Stimulated activated naive B cell treated with anti-CD40 and anti-IgM and Interleukin-4, amounts not matched to agents 10 μg/mL and 1 μg/mL and 100 μg/mL, for 72 hours (primary cell): ENCODE data around the gene ZBED1.
"Not testable (repeated sequence)": the region's sequence is repeated elsewhere in the genome, so short reads cannot be mapped to it uniquely, and the experiment has no call there.

Experiments used
- ATAC-seq, 2 donors: fragments of 150-1000 bp; cut with Tn5 transposase; replicated peaks; 2 replicates each; pipeline ENCODE4 v1.10.0; 2021; ENCODE audit warnings: moderate library complexity in 1 of 2
- DNase-seq: peaks from one replicate; pipeline ENCODE4 v3.0.0; 2021
- H3K27ac Mint-ChIP-seq: one replicate; pipeline ENCODE4 v1.8.0; 2022; ENCODE audit warnings: mild to moderate bottlenecking, mixed read lengths
- H3K27me3 Mint-ChIP-seq, 2 donors: one replicate each; pipeline ENCODE4 v1.8.0; 2022; ENCODE audit warnings: mixed read lengths in 2 of 2
- H3K36me3 Mint-ChIP-seq, 2 donors: one replicate each; pipeline ENCODE4 v1.8.0; 2022; ENCODE audit warnings: mixed read lengths in 2 of 2, mild to moderate bottlenecking in 1 of 2
- H3K4me1 Mint-ChIP-seq, 2 donors: one replicate each; pipeline ENCODE4 v1.8.0; 2022; ENCODE audit warnings: mixed read lengths in 2 of 2, mild to moderate bottlenecking in 1 of 2
- H3K4me3 Mint-ChIP-seq, 2 donors: one replicate each; pipeline ENCODE4 v1.8.0; 2022; ENCODE audit warnings: mild to moderate bottlenecking in 2 of 2, mixed read lengths in 2 of 2, moderate library complexity in 1 of 2
- H3K9me3 Mint-ChIP-seq, 2 donors: one replicate each; pipeline ENCODE4 v1.8.0; 2022; ENCODE audit warnings: mixed read lengths in 2 of 2, mild to moderate bottlenecking in 1 of 2

ZBED1 gene

DNA sequence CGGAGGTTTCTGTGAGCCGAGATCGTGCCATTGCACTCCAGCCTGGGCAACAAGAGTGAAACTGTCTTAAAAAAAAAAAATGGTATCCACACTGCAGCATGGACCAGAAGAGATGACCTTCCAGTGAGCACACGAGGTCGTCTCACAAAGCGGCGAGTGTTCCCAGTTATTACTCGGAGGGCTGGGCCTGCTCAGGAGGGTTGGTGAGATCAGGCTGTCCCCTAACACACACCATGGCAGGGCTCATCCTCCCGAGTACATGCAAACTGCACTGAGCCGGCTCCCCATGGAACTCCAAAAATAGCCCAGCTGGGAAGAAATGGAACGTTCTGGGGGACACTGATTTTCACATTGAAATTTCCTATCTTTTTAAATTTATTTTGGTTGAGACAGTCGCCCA is 19.2 kb downstream of the ZBED1 start:
- not testable (repeated sequence) for H3K27me3 Mint-ChIP-seq, ATAC-seq, H3K9me3 Mint-ChIP-seq, H3K4me3 Mint-ChIP-seq, H3K27ac Mint-ChIP-seq, DNase-seq
- Mint-ChIP-seq H3K36me3 (peaks cover 21% of the 10 kb centered on the region in 2 donors), H3K4me1 (peaks cover 8 to 16% of the 10 kb centered on the region in 2 donors)

GRCh38 chrX:2479982-2480381 is 20.8 kb downstream of the ZBED1 start:
- peaks cover 11 to 25% of the 10 kb centered on the region in 2 donors for H3K4me1 Mint-ChIP-seq
- H3K36me3 Mint-ChIP-seq, result peaks cover 18 to 26% of the 10 kb centered on the region in 2 donors
- not testable (repeated sequence) for ATAC-seq, DNase-seq, H3K27me3 Mint-ChIP-seq, H3K4me3 Mint-ChIP-seq, H3K27ac Mint-ChIP-seq, H3K9me3 Mint-ChIP-seq

DNA sequence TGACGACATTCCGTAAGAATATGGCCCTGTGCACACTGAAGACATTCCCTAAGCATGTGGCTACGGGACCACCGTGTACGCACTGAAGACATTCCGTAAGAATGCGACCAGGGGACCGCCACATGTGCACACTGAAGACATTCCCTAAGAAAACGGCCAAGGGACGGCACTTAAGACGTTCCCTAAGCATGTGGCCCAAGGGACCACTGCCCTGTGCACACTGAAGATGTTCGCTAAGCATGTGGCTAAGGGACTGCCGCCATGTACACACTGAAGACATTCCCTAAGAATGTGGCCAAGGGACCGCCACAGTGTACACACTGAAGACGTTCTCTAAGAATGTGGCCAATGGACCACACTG is 21.4 kb downstream of the ZBED1 start:
- Mint-ChIP-seq H3K27me3 (no peaks in the 10 kb centered on the region), H3K4me3 (no peak overlapping the region), H3K27ac (no peak overlapping the region), H3K9me3 (peaks cover 0 to 4% of the 10 kb centered on the region in 2 donors), H3K36me3 (peaks cover 16 to 23% of the 10 kb centered on the region in 2 donors), H3K4me1 (peaks cover 15 to 26% of the 10 kb centered on the region in 2 donors)
- no peak for ATAC-seq
- DNase-seq, result no peak

- DNase-seq, result no peak
- no peak overlapping the region for H3K4me3 Mint-ChIP-seq
- H3K36me3 Mint-ChIP-seq, result peaks cover 15 to 23% of the 10 kb centered on the region in 2 donors
- no peak overlapping the region for H3K27ac Mint-ChIP-seq
- H3K27me3 Mint-ChIP-seq, result no peaks in the 10 kb centered on the region
- no peak for ATAC-seq
- peaks cover 17 to 22% of the 10 kb centered on the region in 2 donors for H3K4me1 Mint-ChIP-seq
- H3K9me3 Mint-ChIP-seq, result peaks cover 0 to 4% of the 10 kb centered on the region in 2 donors
These were observed 22.0 kb downstream of the ZBED1 start for GRCh38 chrX:2478546-2479419.

DNA sequence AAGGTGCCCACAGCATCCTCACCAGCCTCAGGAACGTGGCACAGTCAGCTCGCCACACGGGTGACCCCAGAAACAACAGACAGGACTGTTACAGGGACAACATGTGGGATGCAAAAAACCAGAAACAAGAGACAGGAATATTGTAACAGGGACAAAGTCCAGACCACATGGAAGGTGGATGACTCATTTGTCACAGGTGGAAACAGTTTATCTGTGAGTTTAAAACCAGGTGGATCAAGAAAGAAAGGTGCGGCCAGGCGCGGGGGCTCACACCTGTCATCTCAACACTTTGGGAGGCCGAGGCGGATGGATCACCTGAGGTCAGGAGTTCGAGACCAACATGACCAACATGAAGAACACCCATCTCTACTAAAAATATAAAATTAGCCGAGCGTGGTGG is 23.5 kb downstream of the ZBED1 start:
- not testable (repeated sequence) for ATAC-seq, DNase-seq, H3K4me3 Mint-ChIP-seq, H3K9me3 Mint-ChIP-seq, H3K27ac Mint-ChIP-seq, H3K27me3 Mint-ChIP-seq
- Mint-ChIP-seq H3K4me1 (peaks cover 17 to 22% of the 10 kb centered on the region in 2 donors), H3K36me3 (peaks cover 17 to 28% of the 10 kb centered on the region in 2 donors)

DNA sequence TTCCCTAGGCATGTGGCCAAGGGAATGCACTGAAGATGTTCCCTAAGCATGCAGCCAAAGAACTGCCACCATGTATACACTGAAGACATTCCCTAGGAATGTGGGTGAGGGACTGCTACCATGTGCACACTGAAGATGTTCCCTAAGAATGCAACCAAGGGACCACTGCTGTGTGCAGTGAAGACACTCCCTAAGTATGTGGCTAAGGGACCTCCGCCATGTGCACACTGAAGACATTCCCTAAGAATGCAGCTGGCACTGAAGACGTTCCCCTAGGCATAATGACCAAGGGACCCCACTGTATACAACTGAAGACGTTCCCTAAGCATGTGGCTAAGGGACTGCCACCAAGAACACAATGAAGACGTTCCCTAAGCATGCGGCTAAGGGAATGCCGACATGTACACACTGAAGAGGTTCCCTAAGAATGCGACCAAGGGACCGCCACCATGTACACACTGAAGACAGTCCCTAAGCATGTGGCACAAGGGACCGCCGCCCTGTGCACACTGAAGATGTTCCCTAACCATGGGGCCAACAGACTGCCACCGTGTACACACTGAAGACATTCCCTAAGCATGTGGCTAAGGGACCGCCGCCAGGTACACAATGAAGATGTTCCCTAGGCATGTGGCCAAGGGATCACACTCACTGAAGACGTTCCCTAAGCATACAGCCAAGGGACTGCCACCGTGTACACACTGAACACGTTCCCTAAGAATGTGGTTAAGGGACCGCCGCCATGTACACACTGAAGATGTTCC is 25.6 kb downstream of the ZBED1 start:
- Mint-ChIP-seq H3K27me3 (no peaks in the 10 kb centered on the region), H3K27ac (no peak overlapping the region), H3K4me3 (no peak overlapping the region), H3K36me3 (peaks cover 14 to 27% of the 10 kb centered on the region in 2 donors), H3K4me1 (peaks cover 17 to 22% of the 10 kb centered on the region in 2 donors), H3K9me3 (peaks cover 0 to 3% of the 10 kb centered on the region in 2 donors)
- ATAC-seq, result no peak
- no peak for DNase-seq

- H3K4me1 Mint-ChIP-seq, result peaks cover 17 to 22% of the 10 kb centered on the region in 2 donors
- H3K9me3 Mint-ChIP-seq, result peaks cover 0 to 3% of the 10 kb centered on the region in 2 donors
- H3K36me3 Mint-ChIP-seq, result peaks cover 12 to 28% of the 10 kb centered on the region in 2 donors
- ATAC-seq (no peak), DNase-seq (no peak)
- no peaks in the 10 kb centered on the region for H3K27me3 Mint-ChIP-seq
- H3K4me3 Mint-ChIP-seq, result no peak overlapping the region
- H3K27ac Mint-ChIP-seq, result no peak overlapping the region
These were observed 26.4 kb downstream of the ZBED1 start for GRCh38 chrX:2474280-2474962.

DNA sequence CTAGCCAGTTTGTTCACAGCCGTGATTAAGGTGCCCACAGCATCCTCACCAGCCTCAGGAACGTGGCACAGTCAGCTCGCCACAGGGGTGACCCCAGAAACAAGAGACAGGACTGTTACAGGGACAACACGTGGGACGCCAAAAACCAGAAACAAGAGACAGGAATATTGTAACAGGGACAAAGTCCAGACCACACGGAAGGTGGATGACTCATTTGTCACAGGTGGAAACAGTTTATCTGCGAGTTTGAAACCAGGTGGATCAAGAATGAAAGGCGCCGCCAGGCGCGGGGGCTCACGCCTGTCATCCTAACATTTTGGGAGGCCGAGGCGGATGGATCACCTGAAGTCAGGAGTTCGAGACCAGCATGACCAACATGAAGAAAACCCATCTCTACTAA is 27.7 kb downstream of the ZBED1 start:
- Mint-ChIP-seq H3K36me3 (peaks cover 9 to 37% of the 10 kb centered on the region in 2 donors), H3K4me1 (peaks cover 15 to 25% of the 10 kb centered on the region in 2 donors)
- DNase-seq, H3K4me3 Mint-ChIP-seq, H3K27me3 Mint-ChIP-seq, H3K27ac Mint-ChIP-seq, ATAC-seq, H3K9me3 Mint-ChIP-seq: not testable (repeated sequence)

DNA sequence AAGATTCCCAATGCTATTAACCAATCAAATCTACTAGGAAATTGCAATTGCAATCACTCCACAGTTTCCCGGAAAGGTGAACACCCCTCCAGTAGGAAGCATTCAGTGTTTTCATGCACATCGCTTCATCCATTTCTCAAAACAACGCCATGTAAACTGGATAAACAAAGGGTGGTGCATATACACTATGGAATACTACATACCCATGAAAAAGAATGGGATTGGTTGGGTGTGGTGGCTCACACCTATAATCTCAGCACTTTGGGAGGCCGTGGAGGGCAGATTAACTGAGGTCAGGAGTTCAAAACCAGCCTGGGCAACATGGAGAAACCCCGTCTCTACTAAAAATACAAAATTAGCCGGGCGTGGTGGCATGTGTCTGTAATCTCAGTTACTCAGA is 29.1 kb downstream of the ZBED1 start:
- peaks cover 0 to 3% of the 10 kb centered on the region in 2 donors for H3K9me3 Mint-ChIP-seq
- ATAC-seq (no peak), DNase-seq (no peak)
- no peak overlapping the region for H3K27ac Mint-ChIP-seq
- H3K4me1 Mint-ChIP-seq, result peaks cover 11 to 21% of the 10 kb centered on the region in 2 donors
- H3K27me3 Mint-ChIP-seq, result no peaks in the 10 kb centered on the region
- no peak overlapping the region for H3K4me3 Mint-ChIP-seq
- peaks cover 11 to 35% of the 10 kb centered on the region in 2 donors for H3K36me3 Mint-ChIP-seq

GRCh38 chrX:2471126-2471525 is 29.6 kb downstream of the ZBED1 start:
- H3K27ac Mint-ChIP-seq, H3K27me3 Mint-ChIP-seq, H3K4me3 Mint-ChIP-seq, DNase-seq, H3K9me3 Mint-ChIP-seq, ATAC-seq: not testable (repeated sequence)
- H3K36me3 Mint-ChIP-seq, result peaks cover 11 to 35% of the 10 kb centered on the region in 2 donors
- H3K4me1 Mint-ChIP-seq, result peaks cover 10 to 21% of the 10 kb centered on the region in 2 donors

GRCh38 chrX:2469852-2470251 is 30.9 kb downstream of the ZBED1 start:
- not testable (repeated sequence) for H3K27ac Mint-ChIP-seq, DNase-seq, H3K4me3 Mint-ChIP-seq, ATAC-seq, H3K27me3 Mint-ChIP-seq, H3K9me3 Mint-ChIP-seq
- Mint-ChIP-seq H3K36me3 (peaks cover 11 to 30% of the 10 kb centered on the region in 2 donors), H3K4me1 (peaks cover under 1 to 14% of the 10 kb centered on the region in 2 donors)

DNA sequence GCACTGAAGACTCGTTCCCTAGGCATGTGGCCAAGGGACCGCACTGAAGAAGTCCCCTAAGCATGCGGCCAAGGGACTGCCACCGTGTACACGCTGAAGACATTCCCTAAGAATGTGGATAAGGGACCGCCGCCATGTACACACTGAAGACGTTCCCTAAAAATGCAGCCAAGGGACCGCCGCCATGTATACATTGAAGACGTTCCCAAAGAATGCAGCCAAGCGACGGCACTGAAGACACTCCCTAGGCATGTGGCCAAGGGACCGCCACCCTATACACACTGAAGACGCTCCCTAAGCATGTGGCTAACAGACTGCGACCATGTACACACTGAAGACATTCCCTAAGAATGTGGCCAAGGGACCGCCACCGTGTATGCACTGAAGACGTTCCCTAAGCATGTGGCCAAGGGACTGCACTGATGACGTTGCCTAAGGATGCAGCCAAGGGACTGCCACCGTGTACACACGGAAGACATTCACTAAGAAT is 31.5 kb downstream of the ZBED1 start:
- Mint-ChIP-seq H3K9me3 (peaks cover 0 to 3% of the 10 kb centered on the region in 2 donors), H3K27me3 (no peaks in the 10 kb centered on the region), H3K4me1 (peaks cover 0 to 11% of the 10 kb centered on the region in 2 donors), H3K27ac (no peak overlapping the region), H3K36me3 (peaks cover 11 to 30% of the 10 kb centered on the region in 2 donors), H3K4me3 (no peak overlapping the region)
- DNase-seq (no peak), ATAC-seq (no peak)

DNA sequence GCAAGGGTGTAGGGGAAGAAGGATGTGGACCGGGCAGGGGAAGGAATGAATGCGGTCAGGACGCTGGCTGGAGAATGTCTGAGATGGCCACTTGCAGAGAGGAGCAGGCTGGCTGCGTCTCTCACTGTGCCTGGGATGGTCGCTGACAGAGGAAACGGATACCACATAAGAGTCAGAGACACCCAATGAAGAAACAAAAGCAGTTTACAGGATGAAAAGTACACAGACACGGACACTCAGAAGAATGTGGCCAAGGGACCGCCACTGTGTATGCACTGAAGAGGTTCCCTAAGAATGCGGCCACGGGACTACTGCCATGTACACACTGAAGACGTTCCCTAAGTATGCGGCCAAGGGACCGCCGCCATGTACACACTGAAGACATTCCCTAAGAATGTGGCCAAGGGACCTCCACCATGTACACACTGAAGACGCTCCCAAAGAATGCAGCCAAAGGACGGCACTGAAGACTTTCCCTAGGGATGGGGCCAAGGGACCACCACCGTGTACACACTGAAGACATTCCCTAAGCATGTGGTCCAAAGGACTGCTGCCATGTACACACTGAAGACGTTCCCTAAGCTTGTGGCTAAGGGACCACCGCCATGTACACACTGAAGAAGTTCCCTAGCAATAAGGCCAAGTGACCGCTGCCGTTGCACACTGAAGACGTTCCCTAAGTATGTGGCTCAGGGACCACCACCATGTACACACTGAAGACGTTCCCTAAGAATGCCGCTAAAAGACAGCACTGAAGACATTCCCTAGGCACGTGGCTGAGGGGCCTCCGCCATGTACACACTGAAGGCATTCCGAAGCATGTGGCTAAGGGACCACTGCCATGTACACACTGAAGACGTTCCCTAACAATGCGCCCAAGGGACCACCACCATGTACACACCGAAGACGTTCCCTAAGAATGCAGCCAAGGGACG is 32.2 kb downstream of the ZBED1 start:
- Mint-ChIP-seq H3K27me3 (no peaks in the 10 kb centered on the region), H3K4me3 (no peak overlapping the region), H3K27ac (peak overlapping the region; percentile 75), H3K36me3 (peaks cover 12 to 28% of the 10 kb centered on the region in 2 donors), H3K9me3 (peaks cover 0 to 3% of the 10 kb centered on the region in 2 donors), H3K4me1 (peaks cover 6 to 13% of the 10 kb centered on the region in 2 donors)
- ATAC-seq (no peak), DNase-seq (no peak)
